ENCODE results near the gene MYBL2. TPM values are rescaled to one million over a fixed set of nuclear protein-coding genes. Genes with fewer than 3 reads are reported as not detected.

The MYBL2 gene
- total and polyA plus RNA-seq, 10 donors = 8.2 to 60.0 (median 28.4) TPM

DNA sequence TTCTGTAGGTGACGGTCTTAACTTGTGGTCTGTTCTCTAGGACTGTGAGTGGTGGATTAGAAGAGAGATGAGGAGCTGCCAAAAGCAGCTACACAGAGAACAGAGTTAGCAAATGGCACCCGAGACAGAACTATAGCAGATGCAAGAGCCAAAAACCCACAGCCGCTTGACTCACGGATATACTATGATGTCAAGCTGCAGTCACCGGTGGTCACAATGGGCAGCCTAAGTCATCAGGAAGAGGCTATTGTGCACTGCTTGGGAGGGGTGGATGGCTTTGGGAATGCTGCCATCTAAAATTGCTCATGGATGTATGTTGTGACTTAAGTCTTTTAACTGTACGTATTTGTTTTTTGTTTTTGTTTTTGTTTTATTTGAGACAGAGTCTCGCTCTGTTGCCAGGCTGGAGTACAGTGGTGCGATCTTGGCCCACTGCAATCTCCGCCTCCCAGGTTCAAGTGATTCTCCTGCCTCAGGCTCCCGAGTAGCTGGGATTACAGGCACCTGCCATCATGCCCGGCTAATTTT lies 60.0 kb downstream of the MYBL2 start, which contains the start of gene GTSF1L:
Gene GTSF1L, minus strand, starts transcription at position 192 of the 528 bp plus-strand sequence. CDS start 308 bp downstream, outside the sequence.
- Histone ChIP-seq H3K9me3 (no peaks in the 10 kb centered on the region), H3K4me3 (no peak within 1 kb of the TSS), H3K36me3 (no peaks in the 10 kb centered on the region), H3K4me1 (peaks cover 0 to 21% (median 0%) of the 10 kb centered on the region in 6 donors), H3K27me3 (replicated peaks in 1 of 7) (no peaks in the 10 kb centered on the region), H3K27ac (no peak within 1 kb of the TSS)
- intact Hi-C loops (cut with DNase I; ENCODE audit: low total_unique reads) = no loop called here
- TF ChIP-seq POLR2AphosphoS5 (IDR thresholded peaks at IDR 0.05) (no peak), POLR2A (IDR thresholded peaks at IDR 0.05) (no peak)
- TF ChIP-seq, protein P1, sequence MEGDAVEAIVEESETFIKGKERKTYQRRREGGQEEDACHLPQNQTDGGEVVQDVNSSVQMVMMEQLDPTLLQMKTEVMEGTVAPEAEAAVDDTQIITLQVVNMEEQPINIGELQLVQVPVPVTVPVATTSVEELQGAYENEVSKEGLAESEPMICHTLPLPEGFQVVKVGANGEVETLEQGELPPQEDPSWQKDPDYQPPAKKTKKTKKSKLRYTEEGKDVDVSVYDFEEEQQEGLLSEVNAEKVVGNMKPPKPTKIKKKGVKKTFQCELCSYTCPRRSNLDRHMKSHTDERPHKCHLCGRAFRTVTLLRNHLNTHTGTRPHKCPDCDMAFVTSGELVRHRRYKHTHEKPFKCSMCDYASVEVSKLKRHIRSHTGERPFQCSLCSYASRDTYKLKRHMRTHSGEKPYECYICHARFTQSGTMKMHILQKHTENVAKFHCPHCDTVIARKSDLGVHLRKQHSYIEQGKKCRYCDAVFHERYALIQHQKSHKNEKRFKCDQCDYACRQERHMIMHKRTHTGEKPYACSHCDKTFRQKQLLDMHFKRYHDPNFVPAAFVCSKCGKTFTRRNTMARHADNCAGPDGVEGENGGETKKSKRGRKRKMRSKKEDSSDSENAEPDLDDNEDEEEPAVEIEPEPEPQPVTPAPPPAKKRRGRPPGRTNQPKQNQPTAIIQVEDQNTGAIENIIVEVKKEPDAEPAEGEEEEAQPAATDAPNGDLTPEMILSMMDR (IDR thresholded peaks at IDR 0.05 in 8 of 11, conservative IDR thresholded peaks at IDR 0.05 in 3 of 11) = no peak
- DNase-seq = no peak
- 83 to 91% (median 84%) methylated on average over 11 of the region's 11 CpGs for WGBS, 5 donors

DNA sequence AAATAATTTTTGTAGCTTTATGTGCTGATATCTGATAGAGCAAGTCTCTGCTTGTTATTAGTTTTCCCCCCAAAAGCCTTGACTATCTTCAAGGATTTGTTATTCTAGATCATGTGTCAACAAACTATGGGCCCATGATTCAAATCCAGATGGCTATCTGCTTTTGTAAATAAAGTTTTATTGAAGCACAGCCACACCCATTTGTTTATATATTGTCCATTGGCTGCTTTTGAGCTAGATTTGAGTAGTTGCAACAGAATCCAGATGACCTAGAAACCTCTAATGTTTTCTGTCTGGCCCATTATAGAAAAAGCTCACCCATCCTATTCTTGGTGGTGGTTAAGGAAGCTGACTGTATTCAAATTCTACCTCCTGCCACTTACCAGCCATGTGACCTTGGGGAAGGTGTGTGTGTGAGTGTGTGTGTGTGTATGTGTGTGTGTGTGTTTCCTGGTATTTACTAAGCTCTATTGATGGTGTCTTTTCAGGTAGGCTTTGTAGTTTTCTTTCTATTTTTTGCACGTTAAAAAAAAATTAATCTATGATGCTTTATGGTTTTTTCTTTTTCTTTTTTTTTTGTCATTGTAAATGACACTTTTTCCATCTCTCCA lies 61.2 kb downstream of the MYBL2 start:
- no peaks in the 10 kb centered on the region for H3K27me3 ChIP-seq (replicated peaks in 1 of 7)
- no peak overlapping the region for H3K27ac ChIP-seq
- no peaks in the 10 kb centered on the region for H3K36me3 ChIP-seq
- no peaks in the 10 kb centered on the region for H3K9me3 ChIP-seq
- TF ChIP-seq POLR2A (IDR thresholded peaks at IDR 0.05) = no peak
- no peak for TF ChIP-seq POLR2AphosphoS5 (IDR thresholded peaks at IDR 0.05)
- TF ChIP-seq, protein P1 (IDR thresholded peaks at IDR 0.05 in 8 of 11, conservative IDR thresholded peaks at IDR 0.05 in 3 of 11) = no peak
- 56 to 72% (median 64%) methylated on average over 1 of the region's 1 CpG for WGBS, 5 donors
- DNase-seq = no peak
- intact Hi-C loops (cut with DNase I; ENCODE audit: low total_unique reads) = no loop called here
- H3K4me3 ChIP-seq = no peak overlapping the region
- H3K4me1 ChIP-seq = peaks cover 0 to 19% (median under 1%) of the 10 kb centered on the region in 6 donors

DNA sequence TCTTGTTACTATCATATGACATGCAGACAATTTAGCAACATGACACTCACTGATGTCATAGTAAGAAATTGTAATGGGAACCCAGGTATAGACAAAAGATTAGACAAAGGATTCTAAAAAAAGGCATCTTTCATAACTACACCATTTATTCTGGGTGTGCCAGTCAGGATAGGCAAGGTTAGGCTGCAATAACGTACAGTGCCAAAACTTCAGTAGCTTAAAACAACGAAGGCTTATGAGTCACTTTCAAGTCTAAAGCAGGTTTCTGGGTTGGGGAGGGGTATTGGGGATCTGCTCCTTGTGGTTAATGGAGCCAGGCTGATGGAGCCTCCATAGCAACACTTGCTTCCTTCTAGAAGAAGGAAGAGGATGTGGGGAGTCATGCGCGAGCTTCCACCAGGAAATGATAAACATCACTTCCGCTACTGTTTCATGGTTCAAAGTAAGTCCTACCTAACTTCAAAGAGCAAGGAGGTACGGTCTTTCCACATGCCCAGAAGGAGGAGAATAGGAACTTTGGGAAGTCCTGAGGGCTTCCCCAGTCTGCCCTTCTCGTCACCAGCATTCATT lies 61.9 kb downstream of the MYBL2 start:
- Histone ChIP-seq H3K27ac (no peak overlapping the region), H3K36me3 (no peaks in the 10 kb centered on the region), H3K9me3 (no peaks in the 10 kb centered on the region), H3K27me3 (replicated peaks in 1 of 7) (no peaks in the 10 kb centered on the region), H3K4me1 (peaks cover 0 to 26% (median 4%) of the 10 kb centered on the region in 6 donors), H3K4me3 (no peak overlapping the region)
- no peak for DNase-seq
- TF ChIP-seq POLR2AphosphoS5 (IDR thresholded peaks at IDR 0.05) (no peak), POLR2A (IDR thresholded peaks at IDR 0.05) (no peak)
- TF ChIP-seq, protein P1 (IDR thresholded peaks at IDR 0.05 in 8 of 11, conservative IDR thresholded peaks at IDR 0.05 in 3 of 11) = no peak
- 53 to 64% (median 56%) methylated on average over 7 of the region's 7 CpGs for WGBS, 5 donors
- intact Hi-C loops (cut with DNase I; ENCODE audit: low total_unique reads) = no loop called here

DNA sequence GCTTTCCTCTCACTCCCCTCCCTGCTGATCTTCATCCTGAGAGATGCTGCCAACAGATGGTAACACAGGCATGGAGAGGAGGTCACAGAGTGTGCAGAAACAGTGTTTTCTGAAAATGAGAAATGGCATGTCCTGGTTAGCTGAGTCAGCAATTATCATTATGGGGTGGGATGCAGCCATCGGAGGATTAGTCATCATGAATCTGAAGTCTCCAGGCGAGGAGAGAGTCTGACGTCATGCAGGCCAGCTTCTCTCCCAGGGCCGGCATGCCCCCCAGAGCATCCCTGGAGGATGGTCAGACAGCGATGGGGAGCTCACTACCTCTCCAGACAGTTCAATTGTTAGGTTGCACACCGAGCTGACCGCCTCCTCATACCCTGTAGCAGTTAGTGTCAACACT lies 64.6 kb downstream of the MYBL2 start:
- H3K4me1 ChIP-seq = peaks cover 0 to 26% (median 4%) of the 10 kb centered on the region in 6 donors
- intact Hi-C loops (cut with DNase I; ENCODE audit: low total_unique reads) = no loop called here
- TF ChIP-seq, protein P1 (IDR thresholded peaks at IDR 0.05 in 8 of 11, conservative IDR thresholded peaks at IDR 0.05 in 3 of 11) = no peak
- no peak for TF ChIP-seq POLR2AphosphoS5 (IDR thresholded peaks at IDR 0.05)
- no peaks in the 10 kb centered on the region for H3K36me3 ChIP-seq
- H3K27ac ChIP-seq = no peak overlapping the region
- H3K9me3 ChIP-seq = no peaks in the 10 kb centered on the region
- 70 to 82% (median 77%) methylated on average over 4 to 7 of the region's 7 CpGs for WGBS, 5 donors
- H3K27me3 ChIP-seq (replicated peaks in 1 of 7) = no peaks in the 10 kb centered on the region
- no peak for DNase-seq
- no peak overlapping the region for H3K4me3 ChIP-seq

Measured in spleen (tissue), 11 donors.